Measurements from ENCODE around the gene EMX1. TPM values are rescaled to one million over a fixed set of nuclear protein-coding genes. Genes with fewer than 3 reads are reported as not detected.
A peak's percentile ranks its signal among the peaks of the same experiment; 100 is the strongest.

The EMX1 gene
- total and polyA plus RNA-seq, 2 of the 13 experiments (the other 11 are each of a cell fraction or from before 2014, with no cell fraction given), result 0.62 to 4.9 TPM

DNA sequence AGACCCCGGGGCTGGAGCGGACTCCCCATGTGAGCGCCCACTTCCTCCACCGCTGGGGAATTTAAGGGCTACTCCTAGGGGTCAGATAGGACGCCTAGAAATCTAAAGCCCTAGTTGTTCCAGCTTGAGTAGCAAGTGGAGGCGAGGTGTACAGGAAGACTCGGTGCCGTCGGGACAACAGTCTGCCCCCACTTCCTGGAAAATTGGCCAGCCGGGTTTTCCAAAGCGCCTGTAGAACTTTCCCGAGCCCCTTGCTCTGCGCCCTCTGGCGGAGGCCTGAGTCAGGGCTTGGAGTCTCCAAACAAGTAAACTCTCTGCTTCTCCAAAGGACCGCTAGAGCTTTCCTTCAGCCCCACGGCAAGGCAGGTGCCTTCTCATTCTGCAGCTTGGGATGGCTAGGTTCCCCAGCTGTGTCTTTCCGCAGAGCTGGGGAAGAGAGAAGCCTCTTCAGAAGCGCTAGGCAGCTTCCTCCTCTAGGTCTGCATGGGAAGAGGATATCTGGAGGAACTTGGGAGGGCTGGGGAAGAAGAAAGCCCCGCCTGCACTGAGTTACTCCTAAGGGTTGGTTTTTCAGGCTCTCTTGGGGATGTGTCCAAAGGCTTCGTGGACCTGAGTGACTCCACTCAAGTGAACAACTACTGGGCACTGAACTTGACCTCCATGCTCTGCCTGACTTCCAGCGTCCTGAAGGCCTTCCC, 29.4 kb upstream of the EMX1 start (continued):
- TF ChIP-seq, protein P1, sequence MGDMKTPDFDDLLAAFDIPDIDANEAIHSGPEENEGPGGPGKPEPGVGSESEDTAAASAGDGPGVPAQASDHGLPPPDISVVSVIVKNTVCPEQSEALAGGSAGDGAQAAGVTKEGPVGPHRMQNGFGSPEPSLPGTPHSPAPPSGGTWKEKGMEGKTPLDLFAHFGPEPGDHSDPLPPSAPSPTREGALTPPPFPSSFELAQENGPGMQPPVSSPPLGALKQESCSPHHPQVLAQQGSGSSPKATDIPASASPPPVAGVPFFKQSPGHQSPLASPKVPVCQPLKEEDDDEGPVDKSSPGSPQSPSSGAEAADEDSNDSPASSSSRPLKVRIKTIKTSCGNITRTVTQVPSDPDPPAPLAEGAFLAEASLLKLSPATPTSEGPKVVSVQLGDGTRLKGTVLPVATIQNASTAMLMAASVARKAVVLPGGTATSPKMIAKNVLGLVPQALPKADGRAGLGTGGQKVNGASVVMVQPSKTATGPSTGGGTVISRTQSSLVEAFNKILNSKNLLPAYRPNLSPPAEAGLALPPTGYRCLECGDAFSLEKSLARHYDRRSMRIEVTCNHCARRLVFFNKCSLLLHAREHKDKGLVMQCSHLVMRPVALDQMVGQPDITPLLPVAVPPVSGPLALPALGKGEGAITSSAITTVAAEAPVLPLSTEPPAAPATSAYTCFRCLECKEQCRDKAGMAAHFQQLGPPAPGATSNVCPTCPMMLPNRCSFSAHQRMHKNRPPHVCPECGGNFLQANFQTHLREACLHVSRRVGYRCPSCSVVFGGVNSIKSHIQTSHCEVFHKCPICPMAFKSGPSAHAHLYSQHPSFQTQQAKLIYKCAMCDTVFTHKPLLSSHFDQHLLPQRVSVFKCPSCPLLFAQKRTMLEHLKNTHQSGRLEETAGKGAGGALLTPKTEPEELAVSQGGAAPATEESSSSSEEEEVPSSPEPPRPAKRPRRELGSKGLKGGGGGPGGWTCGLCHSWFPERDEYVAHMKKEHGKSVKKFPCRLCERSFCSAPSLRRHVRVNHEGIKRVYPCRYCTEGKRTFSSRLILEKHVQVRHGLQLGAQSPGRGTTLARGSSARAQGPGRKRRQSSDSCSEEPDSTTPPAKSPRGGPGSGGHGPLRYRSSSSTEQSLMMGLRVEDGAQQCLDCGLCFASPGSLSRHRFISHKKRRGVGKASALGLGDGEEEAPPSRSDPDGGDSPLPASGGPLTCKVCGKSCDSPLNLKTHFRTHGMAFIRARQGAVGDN (CRISPR knock-in tag; IDR thresholded peaks at IDR 0.05), result peak; percentile 86
- 0 out of 2 replicates have a peak, but pooled peaks have one; percentile 41 for TF ChIP-seq TP53 (CRISPR knock-in tag; conservative IDR thresholded peaks at IDR 0.05)
- TF ChIP-seq GATAD1 (CRISPR knock-in tag; IDR thresholded peaks at IDR 0.05), result peak; percentile 49
- no peak for TF ChIP-seq FOXA1 (IDR thresholded peaks at IDR 0.05)
- no peak for TF ChIP-seq FOXA1 (CRISPR knock-in tag; IDR thresholded peaks at IDR 0.05)
- peak; percentile 16; the same call in 1 of the 2 replicates for TF ChIP-seq TOPORS (CRISPR knock-in tag; IDR thresholded peaks at IDR 0.05)
- TF ChIP-seq BRCA1 (CRISPR knock-in tag; IDR thresholded peaks at IDR 0.05), result no peak; the same call in 1 of the 2 replicates
- TF ChIP-seq KDM4B (CRISPR knock-in tag; IDR thresholded peaks at IDR 0.05), result peak; percentile 52; the same call in 1 of the 2 replicates
- TF ChIP-seq ZSCAN9 (CRISPR knock-in tag; IDR thresholded peaks at IDR 0.05; ENCODE audit: borderline replicate concordance), result peak; percentile 92
- TF ChIP-seq ZNF780A (CRISPR knock-in tag; IDR thresholded peaks at IDR 0.05), result peak; percentile 62; the same call in 1 of the 2 replicates
- TF ChIP-seq ZMAT3 (CRISPR knock-in tag; conservative IDR thresholded peaks at IDR 0.05), result 0 out of 2 replicates have a peak, but pooled peaks have one; percentile 26
- TF ChIP-seq HNRNPUL1 (IDR thresholded peaks at IDR 0.05; ENCODE audit: low read depth, low read length), result no peak
- TF ChIP-seq, protein P2, sequence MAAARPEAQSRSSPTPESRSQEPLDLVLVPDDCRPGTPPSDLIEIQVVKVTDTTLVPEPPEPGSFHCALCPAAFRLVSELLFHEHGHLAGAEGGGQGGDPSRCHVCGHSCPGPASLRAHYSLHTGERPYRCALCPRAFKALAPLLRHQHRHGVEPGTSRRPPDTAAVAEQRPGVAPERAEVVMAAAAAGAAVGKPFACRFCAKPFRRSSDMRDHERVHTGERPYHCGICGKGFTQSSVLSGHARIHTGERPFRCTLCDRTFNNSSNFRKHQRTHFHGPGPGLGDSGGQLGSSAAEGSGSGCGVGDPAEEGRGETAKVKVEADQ (CRISPR knock-in tag; IDR thresholded peaks at IDR 0.05; ENCODE audit: borderline replicate concordance), result no peak; the same call in 1 of the 2 replicates
- 0 out of 2 replicates have a peak, but pooled peaks have one; percentile 22 for TF ChIP-seq PAX8 (CRISPR knock-in tag; IDR thresholded peaks at IDR 0.05; ENCODE audit: borderline replicate concordance)
- TF ChIP-seq TEAD2 (CRISPR knock-in tag; IDR thresholded peaks at IDR 0.05), result no peak
- TF ChIP-seq ZNF891 (CRISPR knock-in tag; IDR thresholded peaks at IDR 0.05), result 0 out of 2 replicates have a peak, but pooled peaks have one; percentile 20
- peak; percentile 5; the same call in 1 of the 2 replicates for TF ChIP-seq ZBTB8A (CRISPR knock-in tag; IDR thresholded peaks at IDR 0.05; ENCODE audit: borderline replicate concordance, low read depth)
- TF ChIP-seq TBX2 (CRISPR knock-in tag; IDR thresholded peaks at IDR 0.05; ENCODE audit: borderline replicate concordance), result no peak; the same call in 1 of the 2 replicates
- peak; percentile 4; the same call in 1 of the 2 replicates for TF ChIP-seq ZSCAN20 (CRISPR knock-in tag; IDR thresholded peaks at IDR 0.05; ENCODE audit: borderline replicate concordance)
- TF ChIP-seq MED13 (CRISPR knock-in tag; IDR thresholded peaks at IDR 0.05), result no peak
- peak; percentile 51; the same call in 1 of the 2 replicates for TF ChIP-seq ZNF331 (CRISPR knock-in tag; IDR thresholded peaks at IDR 0.05)
- no peak for TF ChIP-seq HNRNPLL (IDR thresholded peaks at IDR 0.05; ENCODE audit: low read depth, low read length, poor library complexity, severe bottlenecking)
- peak; percentile 78; the same call in 1 of the 2 replicates for TF ChIP-seq ZNF205 (CRISPR knock-in tag; IDR thresholded peaks at IDR 0.05)
- peak; percentile 60; the same call in 1 of the 2 replicates for TF ChIP-seq ZFP36L2 (CRISPR knock-in tag; IDR thresholded peaks at IDR 0.05)
- TF ChIP-seq SRSF1 (optimal IDR thresholded peaks at IDR 0.05; ENCODE audit: low read depth, low read length), result peak; percentile 61
- no peak for TF ChIP-seq KAT7 (CRISPR knock-in tag; IDR thresholded peaks at IDR 0.05; ENCODE audit: borderline replicate concordance)
- TF ChIP-seq CENPT (CRISPR knock-in tag; IDR thresholded peaks at IDR 0.05; ENCODE audit: low read depth), result no peak

All from HepG2 (cell line).